NCI-H1092 treated with DMSO at 0.1 percent for 48 hours (cell line): ENCODE measurements around the gene ROPN1B.
"Not testable (repeated sequence)": the region's sequence is repeated elsewhere in the genome, so short reads cannot be mapped to it uniquely, and the experiment has no call there.

Experiments used
- DNase-seq: peaks from one replicate; lab custom pipeline; 2025; lab: John Stamatoyannopoulos, UW

The ROPN1B gene

DNA sequence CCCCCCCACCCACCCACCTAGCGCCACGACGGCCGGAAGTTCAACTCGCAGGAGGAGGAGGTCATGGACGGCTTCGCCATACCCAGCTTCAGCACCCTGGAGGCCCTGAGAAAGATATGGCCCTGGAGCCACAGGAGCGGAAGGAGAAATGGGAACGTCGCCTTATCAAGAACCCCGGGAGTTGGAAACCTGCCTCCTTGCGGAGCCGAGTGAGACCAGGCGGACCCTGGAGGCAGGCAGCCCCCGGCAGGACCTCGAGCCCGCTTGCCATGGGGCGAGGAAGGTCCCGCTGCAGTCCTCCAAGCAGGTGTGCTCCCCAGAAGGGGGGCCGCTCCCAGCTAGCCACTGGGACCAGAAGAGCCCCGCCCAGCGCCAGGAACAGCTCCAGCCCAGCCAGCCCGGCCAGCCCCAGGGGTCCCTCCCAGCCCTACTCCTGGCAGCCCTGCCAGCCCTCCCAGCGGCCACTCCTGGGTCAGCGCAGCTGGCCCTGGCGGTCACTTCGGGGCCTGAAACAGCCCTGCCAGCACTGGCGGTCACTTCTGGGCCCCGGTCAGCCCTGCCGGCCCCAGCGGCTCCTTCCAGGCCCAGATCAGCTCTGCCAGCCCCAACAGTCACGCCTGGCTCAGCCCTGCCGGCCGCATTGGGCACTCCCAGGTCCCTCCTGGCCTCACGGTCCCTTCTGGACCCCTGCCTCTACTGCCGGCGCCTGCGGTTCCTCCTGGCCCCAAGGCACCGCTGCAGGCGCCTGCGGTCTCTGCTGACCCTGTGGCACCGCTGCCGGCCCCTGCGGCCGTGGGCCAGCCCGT is 10.3 kb upstream of the ROPN1B start:
- no peak for DNase-seq

DNA sequence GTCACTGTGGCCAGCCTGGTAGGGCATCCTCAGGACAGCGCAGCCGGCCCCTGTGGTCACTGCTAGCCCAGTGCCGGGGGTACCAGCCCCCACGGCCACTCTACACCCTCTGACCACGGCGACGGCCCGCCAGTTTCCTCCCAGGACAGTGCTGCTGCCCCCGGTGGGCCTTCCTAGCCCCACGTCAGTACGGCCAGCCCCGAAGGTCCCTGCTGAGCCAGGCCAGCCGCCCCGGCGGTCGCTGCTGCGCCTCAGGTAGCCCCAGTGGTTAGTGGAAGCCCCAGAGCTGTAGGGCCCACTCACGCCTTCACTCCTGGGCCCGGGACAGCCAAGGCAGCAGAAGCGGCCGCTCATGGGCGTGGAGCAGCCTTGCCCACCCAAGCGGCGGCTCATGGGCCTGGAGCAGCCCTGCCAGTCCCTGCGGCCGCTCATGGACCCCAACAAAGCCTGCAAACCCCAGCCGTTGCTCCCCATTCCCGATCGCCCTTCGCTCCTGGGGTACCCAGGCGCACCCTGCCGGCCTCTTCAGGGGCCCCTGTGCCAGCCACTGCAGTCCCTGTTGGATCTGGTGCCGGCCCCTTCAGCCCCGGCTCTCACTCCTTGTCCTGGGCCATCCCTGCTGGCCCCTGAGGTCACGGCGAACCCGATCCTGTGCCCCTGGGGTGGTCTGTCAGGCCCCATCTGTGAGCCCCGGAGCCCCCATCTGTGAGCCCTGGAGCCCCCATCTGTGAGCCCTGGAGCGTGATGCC is 9.5 kb upstream of the ROPN1B start:
- no peak for DNase-seq

- no peak for DNase-seq
Observed at GRCh38 chr3:125960066-125960424, 8.9 kb upstream of the ROPN1B start.

- no peak for DNase-seq
Observed at GRCh38 chr3:125960456-125961288, 8.3 kb upstream of the ROPN1B start.

- no peak for DNase-seq
Observed at GRCh38 chr3:125961289-125961589, 7.7 kb upstream of the ROPN1B start.

- not testable (repeated sequence) for DNase-seq
Observed at GRCh38 chr3:125963834-125964233, 5.1 kb upstream of the ROPN1B start.

- DNase-seq, result no peak
Observed at GRCh38 chr3:125965505-125965904, 3.5 kb upstream of the ROPN1B start.

GRCh38 chr3:125967156-125967555 is 1.8 kb upstream of the ROPN1B start:
- DNase-seq, result no peak

DNA sequence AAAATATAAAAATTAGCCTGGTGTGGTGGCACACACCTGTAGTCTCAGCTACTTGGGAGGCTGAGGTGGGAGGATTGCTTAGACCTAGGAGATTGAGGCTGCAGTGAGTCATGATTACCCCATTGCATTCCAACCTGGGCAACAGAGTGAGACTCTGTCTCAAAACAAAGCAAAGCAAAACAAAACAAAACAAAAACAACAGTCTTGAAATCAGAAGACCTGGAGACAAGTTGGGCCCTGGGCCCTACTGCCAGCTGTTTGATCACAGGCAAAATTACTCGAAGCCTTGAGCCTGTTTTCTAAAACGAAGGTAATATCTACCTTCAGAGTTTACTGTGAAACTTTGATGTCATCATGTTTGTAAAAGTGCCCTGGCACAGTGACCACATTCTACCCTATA is 857 bp upstream of the ROPN1B start:
- DNase-seq, result not testable (repeated sequence)

GRCh38 chr3:125971997-125972944 is 3.3 kb downstream of the ROPN1B start:
- peak; percentile 25 for DNase-seq

DNA sequence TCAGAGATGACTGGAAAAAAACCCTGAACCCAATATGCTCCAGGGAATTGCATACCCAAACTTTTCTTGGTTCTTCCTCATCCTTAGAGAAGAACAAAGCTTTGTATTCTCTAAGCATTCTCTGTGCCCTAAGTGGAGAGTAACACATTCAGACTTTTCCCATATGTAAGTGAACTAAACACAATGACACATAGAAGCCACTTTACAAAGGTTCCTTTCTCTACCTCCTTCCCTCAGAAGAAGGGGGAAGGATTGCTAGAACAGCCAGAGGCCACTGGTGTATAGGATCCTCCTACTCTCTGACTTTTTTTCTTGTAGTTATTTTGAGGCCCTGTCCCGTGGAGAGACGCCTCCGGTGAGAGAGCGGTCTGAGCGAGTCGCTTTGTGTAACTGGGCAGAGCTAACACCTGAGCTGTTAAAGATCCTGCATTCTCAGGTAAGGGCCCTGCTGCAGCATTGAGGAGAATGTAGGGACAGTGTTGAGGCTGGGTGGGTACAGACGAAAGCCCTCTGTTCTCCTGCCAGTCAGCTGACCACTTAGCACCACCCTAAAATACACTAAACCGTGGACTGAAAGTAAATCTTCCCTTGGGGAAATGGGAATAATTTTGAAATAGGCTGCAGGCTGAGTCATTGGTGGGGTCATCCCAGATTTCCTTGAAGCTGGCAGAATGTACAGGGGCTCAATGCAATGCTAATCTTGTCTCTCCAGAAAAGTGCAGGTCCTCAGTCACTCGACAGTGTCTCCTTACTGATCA is 6.4 kb downstream of the ROPN1B start:
- DNase-seq, result not testable (repeated sequence)

- not testable (repeated sequence) for DNase-seq
Observed at GRCh38 chr3:125976003-125976390, 7.0 kb downstream of the ROPN1B start.

DNA sequence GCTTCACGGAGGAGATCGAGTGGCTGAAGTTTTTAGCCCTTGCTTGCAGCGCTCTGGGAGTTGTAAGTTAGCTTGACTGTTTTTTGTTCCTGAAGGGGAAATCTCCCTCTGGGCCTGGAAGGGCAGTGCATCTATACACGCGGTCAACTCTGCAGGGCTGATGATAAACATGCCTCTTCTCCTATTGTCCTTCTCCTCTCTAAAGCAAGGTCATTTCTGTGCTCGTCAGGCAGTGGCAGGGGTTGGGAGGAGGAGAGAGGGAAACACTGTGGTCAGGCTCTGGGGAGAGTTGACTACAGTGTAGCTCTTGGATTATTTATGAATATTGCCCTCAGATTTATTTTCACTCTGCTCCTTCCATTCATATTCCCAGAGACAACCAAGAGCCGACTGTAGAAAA is 8.1 kb downstream of the ROPN1B start:
- DNase-seq, result not testable (repeated sequence)

DNA sequence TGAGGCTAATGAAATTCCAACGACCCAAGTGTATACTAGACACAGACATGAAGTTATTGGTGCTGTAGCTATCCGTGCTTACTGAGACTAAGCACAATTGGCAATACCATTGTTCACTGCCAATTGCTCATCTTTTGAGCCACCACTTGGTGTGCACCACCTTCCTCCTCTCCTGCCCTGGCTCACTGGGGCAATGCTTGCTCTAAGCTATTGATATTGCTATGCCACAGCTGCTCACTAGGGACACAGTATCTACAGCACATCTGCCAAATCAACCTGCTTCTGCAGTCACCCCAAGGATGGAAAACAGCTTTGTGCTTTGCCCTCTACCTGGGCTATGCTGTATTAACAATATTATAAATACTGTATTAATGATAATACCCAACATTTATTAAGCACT is 16.0 kb downstream of the ROPN1B start:
- not testable (repeated sequence) for DNase-seq

- DNase-seq, result no peak
Observed at GRCh38 chr3:125990253-125990970, 21.4 kb downstream of the ROPN1B start.

GRCh38 chr3:125996751-125997150 is 27.8 kb downstream of the ROPN1B start:
- not testable (repeated sequence) for DNase-seq

DNA sequence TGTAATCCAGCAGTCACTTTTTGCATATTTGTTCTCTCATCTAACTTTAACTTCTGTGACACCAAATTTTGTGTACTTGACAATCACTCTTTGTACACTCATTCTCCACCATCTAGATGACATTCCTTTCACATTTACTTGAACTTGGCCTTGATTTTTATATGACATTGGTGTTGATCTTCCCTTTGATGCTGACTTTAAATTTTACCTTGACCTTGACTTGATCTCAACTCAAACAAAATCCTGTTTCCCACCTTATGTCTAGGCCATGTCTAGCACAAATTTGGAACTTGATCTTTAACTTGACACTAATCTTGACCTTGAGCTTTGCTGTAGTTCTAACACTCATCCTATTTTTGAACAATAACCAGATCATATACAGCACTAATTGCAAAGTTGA is 33.2 kb downstream of the ROPN1B start:
- no peak for DNase-seq

DNA sequence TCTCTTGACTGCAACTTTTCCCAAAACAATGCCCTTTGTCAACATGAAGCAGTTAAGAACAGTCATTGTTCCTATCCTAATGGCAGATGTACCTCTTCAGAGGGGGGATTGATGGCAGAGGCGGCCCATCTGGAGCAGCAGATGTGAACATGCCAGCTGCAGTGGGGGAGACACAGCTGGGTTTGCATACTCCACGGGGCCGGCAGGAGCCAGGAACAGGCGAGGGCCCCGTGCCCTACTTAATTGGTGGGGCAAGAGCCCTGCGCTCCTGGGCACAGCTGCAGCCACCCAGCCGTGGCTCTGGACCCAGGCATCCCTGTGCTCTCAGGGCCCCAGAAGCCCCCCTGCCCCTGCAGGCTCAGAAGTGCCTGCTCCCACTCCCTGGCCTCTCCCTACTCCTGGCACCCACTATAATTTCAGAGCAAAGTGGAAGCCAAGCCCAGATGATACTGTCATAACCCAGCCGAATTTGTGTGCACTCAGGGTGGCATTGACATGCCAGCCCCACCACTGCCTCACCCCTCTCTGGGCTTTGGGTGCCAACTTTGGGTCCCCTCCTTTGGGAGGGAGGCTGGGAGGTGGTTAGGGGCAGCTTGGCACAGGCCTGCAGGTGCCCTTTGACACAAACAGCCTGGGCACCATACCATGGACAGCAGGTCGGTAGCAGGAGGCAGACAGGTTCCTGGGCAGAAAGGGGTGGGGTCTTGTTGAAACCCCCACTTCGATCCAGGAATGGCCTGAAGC is 34.6 kb downstream of the ROPN1B start:
- DNase-seq, result no peak

GRCh38 chr3:126004217-126004616 is 35.2 kb downstream of the ROPN1B start:
- no peak for DNase-seq
